Stomach smooth muscle (tissue), 2 donors: ENCODE data around the gene CTCFL.
"Not testable (repeated sequence)": the region's sequence is repeated elsewhere in the genome, so short reads cannot be mapped to it uniquely, and the experiment has no call there.

Source experiments
- H3K27ac ChIP-seq: one replicate; pipeline ENCODE4 v1.7.0; 2013; ENCODE audit warnings: mild to moderate bottlenecking, low read length, inconsistent platforms
- H3K27me3 ChIP-seq, 2 donors: one replicate each; pipeline ENCODE4 v1.7.0; 2013; ENCODE audit warnings: low read length in 2 of 2; ENCODE audit not compliant: insufficient read depth in 2 of 2, control insufficient read depth in 1 of 2
- H3K36me3 ChIP-seq, 2 donors: one replicate each; pipeline ENCODE4 v1.7.0; 2013; ENCODE audit warnings: low read length in 2 of 2; ENCODE audit not compliant: control insufficient read depth in 2 of 2, insufficient read depth in 2 of 2
- H3K4me1 ChIP-seq: one replicate; pipeline ENCODE4 v1.7.0; 2013; ENCODE audit warnings: low read length; ENCODE audit not compliant: control insufficient read depth, insufficient read depth
- H3K4me3 ChIP-seq, 2 donors: one replicate each; pipeline ENCODE4 v1.7.0; 2013; ENCODE audit warnings: low read length in 2 of 2
- H3K9ac ChIP-seq, 2 donors: one replicate each; pipeline ENCODE4 v1.7.0; 2013; ENCODE audit warnings: low read length in 2 of 2, mild to moderate bottlenecking in 1 of 2
- H3K9me3 ChIP-seq, 2 donors: one replicate each; pipeline ENCODE4 v1.7.0; 2013; ENCODE audit warnings: low read length in 2 of 2; ENCODE audit not compliant: control insufficient read depth in 2 of 2
- donor health status: healthy.
- donor health status: Pancreatic carcinoma.

Gene CTCFL

DNA sequence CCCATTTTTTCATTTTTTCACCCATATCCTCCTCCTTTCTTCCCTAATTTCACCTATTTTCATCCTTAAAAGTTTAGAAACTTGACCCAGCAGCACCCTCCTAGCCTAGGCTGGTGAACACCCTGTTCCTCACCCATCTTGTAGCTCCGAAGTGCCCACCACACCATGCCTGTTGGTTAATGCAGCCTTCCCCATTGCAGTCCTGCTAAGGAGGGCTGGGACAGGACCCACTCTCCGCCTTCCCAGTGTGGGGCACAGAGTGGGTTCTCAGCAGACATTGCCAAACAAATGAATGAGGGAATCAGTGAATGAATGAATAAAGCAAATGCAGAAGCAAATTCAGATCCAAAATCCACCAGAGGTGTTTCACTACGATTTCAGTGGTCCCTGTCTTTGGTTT lies 45.7 kb downstream of the CTCFL start:
- Histone ChIP-seq H3K27me3 (no peaks in the 10 kb centered on the region), H3K27ac (no peak overlapping the region), H3K36me3 (no peaks in the 10 kb centered on the region), H3K4me1 (peaks cover 21% of the 10 kb centered on the region), H3K9me3 (no peaks in the 10 kb centered on the region), H3K4me3 (no peak overlapping the region), H3K9ac (no peak overlapping the region)

DNA sequence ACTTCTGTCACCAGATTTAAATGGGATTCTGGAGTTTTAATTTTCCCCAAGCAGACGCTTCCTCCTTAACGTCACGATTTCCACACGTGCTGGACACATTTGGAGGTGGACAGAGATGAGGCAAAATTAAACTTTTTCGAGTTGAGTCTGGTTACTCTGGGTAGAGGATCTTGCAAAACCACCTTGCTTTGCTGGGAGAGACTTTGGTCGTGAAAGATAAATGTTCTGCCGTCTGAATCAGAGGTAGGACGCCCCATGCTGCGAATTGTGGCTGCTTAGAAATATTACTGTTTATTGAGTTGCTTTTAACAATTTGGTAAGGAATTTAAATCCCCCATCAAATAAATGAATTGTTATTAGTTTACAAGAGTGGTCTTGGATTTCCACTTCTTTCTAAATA lies 46.8 kb downstream of the CTCFL start:
- Histone ChIP-seq H3K36me3 (no peaks in the 10 kb centered on the region), H3K4me1 (peaks cover 28% of the 10 kb centered on the region), H3K27ac (no peak overlapping the region), H3K9ac (no peak overlapping the region), H3K9me3 (no peaks in the 10 kb centered on the region), H3K4me3 (no peak overlapping the region), H3K27me3 (no peaks in the 10 kb centered on the region)

DNA sequence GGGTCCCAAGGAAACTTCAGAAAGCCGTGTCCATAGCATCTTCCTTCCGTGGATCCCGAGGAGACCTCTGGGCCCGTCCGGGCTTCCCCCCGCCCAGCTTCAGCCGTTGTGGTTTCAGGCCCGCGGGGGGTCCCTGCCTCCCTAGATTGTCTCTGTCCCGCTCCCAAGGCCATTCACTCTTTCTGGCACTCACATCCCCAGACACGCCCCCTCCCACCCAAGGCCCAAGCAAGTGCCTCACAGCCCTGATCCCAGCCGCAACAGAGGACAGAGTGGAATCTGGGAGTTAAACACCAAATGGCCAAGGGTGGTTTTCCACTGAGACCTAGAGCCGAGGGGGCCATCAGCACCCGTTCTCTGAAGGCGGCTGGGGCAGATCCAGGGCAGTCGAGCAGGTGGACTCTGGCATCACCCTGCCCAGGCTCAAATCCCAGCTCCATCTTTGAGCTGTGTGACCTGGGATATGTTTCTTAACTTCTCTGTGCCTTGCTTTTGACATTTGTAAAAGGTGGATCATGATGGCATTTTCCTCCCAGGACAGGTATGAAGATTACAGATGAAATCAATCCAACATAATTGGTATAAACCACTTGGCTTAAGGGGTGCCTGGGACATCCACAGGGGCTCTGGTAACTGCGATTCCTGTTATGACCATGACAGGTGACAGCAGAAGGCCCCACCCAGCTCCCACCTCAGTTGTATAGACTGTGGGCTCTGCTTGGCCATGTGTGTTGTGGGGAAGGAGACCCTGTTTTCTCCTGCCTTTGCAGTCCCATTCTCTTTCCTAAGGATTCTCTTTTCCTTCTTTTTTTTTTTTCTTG lies 48.1 kb downstream of the CTCFL start:
- peaks cover 26% of the 10 kb centered on the region for H3K4me1 ChIP-seq

DNA sequence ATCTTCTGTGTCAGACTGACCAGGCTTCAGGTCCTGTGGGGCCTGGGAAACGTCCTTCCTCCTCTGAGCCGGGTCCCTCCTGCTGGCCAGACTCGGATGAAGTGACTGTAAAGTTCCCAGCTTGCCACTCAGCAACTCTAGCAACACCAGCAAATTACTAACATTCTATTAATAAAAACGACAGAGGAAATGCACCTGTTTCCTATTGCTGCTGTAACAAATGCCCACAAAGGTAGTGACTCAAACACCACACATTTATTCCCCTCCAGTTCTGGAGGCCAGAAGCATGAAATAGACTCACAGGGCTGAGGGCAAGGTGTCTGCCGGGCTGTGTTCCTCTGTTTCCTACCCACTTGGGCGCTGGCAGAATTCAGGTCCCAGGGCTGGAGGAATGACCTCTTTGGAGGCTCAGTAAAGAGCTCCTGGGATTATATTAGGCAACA lies 48.8 kb downstream of the CTCFL start:
- peaks cover 19% of the 10 kb centered on the region for H3K4me1 ChIP-seq
- no peak overlapping the region for H3K9ac ChIP-seq
- H3K4me3 ChIP-seq = no peak overlapping the region
- no peak overlapping the region for H3K27ac ChIP-seq
- H3K36me3 ChIP-seq = no peaks in the 10 kb centered on the region
- H3K27me3 ChIP-seq = no peaks in the 10 kb centered on the region
- H3K9me3 ChIP-seq = no peaks in the 10 kb centered on the region

More for the DNA sequence above, 48.1 kb downstream of the CTCFL start:
- Histone ChIP-seq H3K4me3 (no peak overlapping the region), H3K27ac (no peak overlapping the region), H3K9ac (no peak overlapping the region), H3K36me3 (no peaks in the 10 kb centered on the region), H3K27me3 (no peaks in the 10 kb centered on the region), H3K9me3 (no peaks in the 10 kb centered on the region)

DNA sequence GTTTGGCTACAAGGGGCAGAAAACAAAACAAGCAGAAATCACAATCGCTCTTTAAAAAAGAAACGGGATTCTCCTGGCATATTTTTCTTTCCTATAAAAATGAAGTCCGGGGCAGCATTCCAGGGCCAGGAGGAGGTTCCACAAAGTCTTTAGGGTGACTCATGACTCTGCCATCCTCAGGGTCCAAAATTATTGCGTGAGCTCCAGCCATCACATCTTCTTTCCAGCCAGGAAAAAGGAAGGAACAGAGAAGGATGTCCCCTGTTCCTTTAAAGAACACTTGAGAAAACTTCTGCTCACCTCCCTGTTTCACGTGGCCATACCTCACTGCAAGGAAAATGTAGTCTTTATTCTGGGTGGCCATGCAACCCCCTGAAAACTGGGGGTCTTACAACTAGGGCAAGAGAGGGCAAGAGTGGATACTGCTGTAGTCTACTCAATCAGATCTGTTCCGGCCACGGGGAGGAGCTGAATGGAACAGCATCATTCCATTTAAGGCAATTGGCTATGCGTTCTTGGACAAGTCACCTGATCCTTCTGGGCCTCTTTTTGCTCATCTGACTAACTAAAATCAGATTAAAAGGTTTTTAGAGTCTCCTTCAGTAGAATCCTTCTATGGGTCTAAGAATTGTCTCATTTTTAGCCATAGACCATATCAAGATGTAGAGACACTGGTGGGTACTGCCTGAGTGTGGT lies 49.4 kb downstream of the CTCFL start:
- no peaks in the 10 kb centered on the region for H3K36me3 ChIP-seq
- no peak overlapping the region for H3K9ac ChIP-seq
- H3K4me1 ChIP-seq = peaks cover 13% of the 10 kb centered on the region
- no peaks in the 10 kb centered on the region for H3K9me3 ChIP-seq
- no peaks in the 10 kb centered on the region for H3K27me3 ChIP-seq
- H3K4me3 ChIP-seq = no peak overlapping the region
- H3K27ac ChIP-seq = no peak overlapping the region

DNA sequence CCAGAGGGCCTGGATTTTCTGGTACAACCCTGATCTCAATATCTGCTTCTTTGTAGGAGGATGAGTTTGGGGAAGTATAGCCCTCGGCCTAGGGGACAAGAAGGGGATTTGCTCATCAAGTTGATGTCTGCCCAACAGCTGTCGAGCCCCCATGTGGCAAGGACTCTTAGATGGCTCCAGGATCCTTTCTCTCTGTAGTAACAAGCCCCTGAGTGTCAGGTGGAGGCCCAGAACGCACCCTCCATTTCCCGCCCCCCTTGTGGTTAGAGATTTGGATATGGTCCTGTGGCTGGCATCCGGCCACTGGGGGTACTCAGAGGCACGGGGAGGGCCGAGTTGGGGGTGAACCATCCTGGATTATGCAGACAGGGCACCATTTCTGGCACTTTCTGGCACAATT lies 50.1 kb downstream of the CTCFL start:
- H3K27me3 ChIP-seq = no peaks in the 10 kb centered on the region
- no peaks in the 10 kb centered on the region for H3K9me3 ChIP-seq
- no peak overlapping the region for H3K4me3 ChIP-seq
- no peaks in the 10 kb centered on the region for H3K36me3 ChIP-seq
- H3K27ac ChIP-seq = no peak overlapping the region
- peaks cover 14% of the 10 kb centered on the region for H3K4me1 ChIP-seq
- no peak overlapping the region for H3K9ac ChIP-seq

DNA sequence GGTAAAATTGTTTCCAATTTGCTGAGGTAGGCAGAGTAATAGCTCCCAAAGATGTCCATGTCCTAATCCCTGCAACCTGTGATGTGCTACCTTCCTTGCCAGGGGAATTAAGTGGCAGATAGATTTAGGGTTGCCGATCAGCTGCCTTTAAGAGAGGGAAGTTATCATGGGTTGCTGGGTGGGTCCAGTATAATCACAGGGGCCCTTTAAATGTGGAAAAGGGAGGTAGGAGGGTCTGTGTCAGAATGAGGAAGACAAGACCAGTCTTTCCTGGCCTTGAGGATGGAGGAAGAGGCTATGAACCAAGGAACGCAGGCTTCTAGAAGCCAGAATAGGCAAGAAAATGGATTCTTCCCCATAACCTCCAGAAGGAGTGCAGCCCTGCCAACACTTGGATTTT lies 50.7 kb downstream of the CTCFL start:
- Histone ChIP-seq H3K9me3 (no peaks in the 10 kb centered on the region), H3K27ac (no peak overlapping the region), H3K27me3 (no peaks in the 10 kb centered on the region), H3K4me1 (peaks cover 19% of the 10 kb centered on the region), H3K9ac (no peak overlapping the region), H3K4me3 (no peak overlapping the region), H3K36me3 (no peaks in the 10 kb centered on the region)

DNA sequence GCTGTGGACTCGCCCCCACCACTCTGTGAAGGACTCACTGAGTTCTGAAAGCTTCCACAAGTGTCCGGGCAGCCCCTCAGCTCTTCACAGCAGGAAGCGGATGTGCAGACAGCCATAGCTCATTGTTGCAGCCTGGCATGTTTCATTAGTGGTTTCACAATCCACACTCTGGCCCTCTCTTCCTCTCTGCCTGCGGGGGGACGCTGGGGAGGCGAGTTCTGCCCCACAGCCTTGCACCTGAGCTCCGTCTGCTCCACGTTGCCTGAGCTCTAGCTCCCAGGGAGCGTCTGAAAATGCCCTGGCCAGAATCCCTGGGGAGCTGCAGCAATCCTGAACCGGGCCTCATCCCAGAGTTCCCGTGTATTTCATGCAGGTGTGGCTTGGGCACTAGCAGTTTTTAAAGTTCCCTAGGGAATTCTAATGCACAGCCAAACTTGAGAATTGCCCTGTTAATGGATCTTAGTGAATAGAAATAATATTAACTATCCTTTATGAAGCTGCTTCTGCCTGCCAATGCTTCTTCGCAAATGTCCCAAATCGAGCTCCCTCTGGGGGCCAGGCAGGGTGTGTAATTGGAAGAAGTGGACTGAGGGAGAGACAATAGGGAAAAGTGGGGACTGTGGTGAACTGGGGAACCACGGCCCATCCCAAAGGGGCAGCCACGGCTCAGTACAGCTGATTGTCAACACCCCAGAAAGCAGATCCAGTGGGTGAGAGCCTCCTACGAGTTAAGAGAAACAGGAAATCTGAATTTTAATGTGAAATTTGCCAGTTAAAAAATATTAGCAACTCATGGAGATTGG lies 51.5 kb downstream of the CTCFL start:
- Histone ChIP-seq H3K27me3 (no peaks in the 10 kb centered on the region), H3K9me3 (no peaks in the 10 kb centered on the region), H3K4me3 (peak overlapping the region; percentile 7 to 35), H3K27ac (no peak overlapping the region), H3K9ac (no peak overlapping the region), H3K4me1 (peaks cover 26% of the 10 kb centered on the region), H3K36me3 (no peaks in the 10 kb centered on the region)

DNA sequence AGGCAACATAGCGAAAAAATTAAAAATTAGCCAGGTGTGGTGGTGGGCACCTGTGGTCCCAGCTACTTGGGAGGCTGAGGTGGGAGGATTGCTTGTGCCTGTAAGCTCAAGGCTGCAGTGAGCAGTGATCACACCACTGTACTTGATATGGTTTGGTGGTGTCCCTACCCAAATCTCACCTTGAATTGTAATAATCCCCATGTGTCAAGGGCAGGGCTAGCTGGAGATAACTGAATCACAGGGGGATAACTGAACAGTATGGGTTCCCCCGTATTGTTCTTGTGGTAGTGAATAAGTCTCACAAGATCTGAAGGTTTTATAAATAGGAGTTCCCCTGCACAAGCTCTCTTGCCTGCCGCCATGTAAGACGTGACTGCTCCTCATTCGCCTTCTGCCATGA lies 52.5 kb downstream of the CTCFL start:
- peaks cover 30% of the 10 kb centered on the region for H3K4me1 ChIP-seq
- not testable (repeated sequence) for H3K36me3 ChIP-seq, H3K9me3 ChIP-seq, H3K27ac ChIP-seq, H3K27me3 ChIP-seq, H3K9ac ChIP-seq, H3K4me3 ChIP-seq

DNA sequence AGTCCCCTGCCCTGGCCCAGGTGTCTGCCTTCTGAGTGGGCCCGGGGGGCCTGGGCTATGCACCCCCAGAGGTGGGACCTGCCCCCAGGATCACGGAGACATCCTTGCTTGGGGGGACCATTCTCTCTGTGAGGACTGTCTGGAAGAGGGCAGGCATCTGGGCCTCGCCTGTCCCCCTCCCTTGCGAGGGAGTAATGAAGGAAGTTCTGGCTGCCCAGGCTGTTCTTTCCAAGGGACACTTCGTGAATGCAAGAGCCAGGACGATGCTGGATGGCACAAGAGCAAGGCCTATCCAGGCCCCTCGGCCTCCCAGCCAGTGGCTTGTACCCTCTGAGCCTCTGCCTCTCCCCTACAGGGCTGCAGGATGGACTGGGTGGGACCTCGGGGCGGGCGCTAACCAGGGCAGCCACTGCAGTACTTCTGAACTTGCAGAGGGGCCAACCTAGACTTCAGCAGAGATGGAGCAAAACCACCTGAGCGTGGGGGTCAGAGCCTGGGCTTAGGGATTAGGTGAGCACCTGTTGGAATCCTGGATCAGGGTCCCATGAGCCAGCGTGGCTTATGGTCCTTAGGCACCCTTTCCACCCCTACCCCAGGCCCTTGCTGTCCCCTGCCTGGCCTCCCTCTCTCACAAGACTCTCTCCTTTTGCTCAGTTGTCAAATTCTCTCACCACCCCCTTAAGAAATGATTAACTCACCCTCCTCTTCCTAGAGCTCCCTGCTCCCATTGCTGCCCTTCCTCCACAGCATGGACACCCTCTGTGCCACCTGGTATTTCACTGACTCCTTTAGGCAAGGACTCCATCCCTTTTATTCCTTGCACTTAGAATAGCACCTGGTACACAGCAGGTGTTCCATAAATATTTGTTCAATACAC lies 53.2 kb downstream of the CTCFL start:
- Histone ChIP-seq H3K4me1 (peaks cover 30% of the 10 kb centered on the region), H3K4me3 (no peak overlapping the region), H3K36me3 (no peaks in the 10 kb centered on the region), H3K9ac (no peak overlapping the region), H3K9me3 (no peaks in the 10 kb centered on the region), H3K27ac (no peak overlapping the region), H3K27me3 (no peaks in the 10 kb centered on the region)
